EL (cell line): ENCODE results near the gene PPM1E.

ENCODE experiments used
- DNase-seq: peaks from one replicate; pipeline ENCODE4 v3.0.0-alpha.2; 2016

The PPM1E gene

DNA sequence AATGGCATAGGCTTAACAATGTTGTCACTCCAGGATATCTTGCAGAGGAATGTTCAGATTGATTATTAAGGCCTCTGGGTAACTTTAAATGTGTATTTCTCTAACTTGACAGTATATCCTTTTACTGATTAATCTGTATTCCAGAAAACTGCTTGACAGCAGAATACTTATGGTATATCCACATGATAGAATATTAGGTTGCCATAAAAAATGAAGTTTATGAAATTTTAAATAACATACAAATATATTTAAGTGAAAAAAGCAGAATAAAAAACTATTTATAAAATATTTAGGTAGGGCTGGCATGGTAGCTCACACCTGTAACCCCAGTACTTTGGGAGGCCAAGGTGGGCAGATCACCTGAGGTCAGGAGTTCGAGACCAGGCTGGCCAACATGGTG, 244.4 kb downstream of the PPM1E start:
- DNase-seq, result no peak

- DNase-seq, result peak; percentile 82
These were observed 245.6 kb downstream of the PPM1E start for GRCh38 chr17:59001158-59001814.

DNA sequence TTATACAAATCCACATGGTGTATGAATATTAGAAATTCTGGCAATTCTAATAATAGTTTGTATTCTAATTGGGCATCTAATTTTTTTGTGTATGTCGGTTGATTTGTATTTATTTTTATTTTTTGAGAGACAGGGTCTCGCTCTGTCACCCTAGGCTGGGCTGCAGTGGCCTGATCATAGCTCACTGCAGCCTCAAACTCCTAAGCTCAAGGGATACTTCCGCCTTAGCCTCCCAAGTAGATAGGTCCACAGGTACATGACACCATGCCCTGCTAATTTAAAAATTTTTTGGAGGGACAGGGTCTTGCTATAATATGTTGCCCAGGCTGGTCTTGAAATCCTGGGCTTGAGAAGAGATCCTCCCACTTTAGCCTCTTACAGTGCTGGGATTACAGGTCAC, 246.5 kb downstream of the PPM1E start:
- DNase-seq, result no peak

- DNase-seq, result peak; percentile 44
These were observed 247.2 kb downstream of the PPM1E start for GRCh38 chr17:59002848-59003247.

DNA sequence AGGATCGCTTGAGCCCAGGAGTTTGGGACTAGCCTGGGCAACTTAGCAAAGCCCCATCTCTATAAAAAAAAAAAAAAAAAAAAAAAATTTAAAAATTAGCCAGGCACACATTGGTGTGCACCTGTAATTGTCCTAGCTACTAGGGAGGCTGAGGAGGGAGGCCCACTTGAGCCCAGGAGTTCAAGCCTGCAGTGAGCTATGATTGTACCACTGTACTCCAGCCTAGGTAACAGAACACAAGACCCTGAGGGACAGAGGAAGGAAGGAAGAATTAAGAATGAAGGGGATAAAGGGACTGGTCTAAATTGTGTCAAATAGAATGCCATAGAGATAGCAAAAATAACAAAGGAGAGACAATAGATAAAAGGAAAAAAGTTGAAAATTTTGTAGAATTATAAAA, 248.2 kb downstream of the PPM1E start:
- no peak for DNase-seq

GRCh38 chr17:59004338-59005111, 248.9 kb downstream of the PPM1E start:
- peak; percentile 64 for DNase-seq

- no peak for DNase-seq
These were observed 252.3 kb downstream of the PPM1E start for GRCh38 chr17:59007995-59008394.

GRCh38 chr17:59008737-59009136, 253.1 kb downstream of the PPM1E start:
- DNase-seq, result no peak

- no peak for DNase-seq
These were observed 254.4 kb downstream of the PPM1E start for GRCh38 chr17:59010026-59010425.

DNA sequence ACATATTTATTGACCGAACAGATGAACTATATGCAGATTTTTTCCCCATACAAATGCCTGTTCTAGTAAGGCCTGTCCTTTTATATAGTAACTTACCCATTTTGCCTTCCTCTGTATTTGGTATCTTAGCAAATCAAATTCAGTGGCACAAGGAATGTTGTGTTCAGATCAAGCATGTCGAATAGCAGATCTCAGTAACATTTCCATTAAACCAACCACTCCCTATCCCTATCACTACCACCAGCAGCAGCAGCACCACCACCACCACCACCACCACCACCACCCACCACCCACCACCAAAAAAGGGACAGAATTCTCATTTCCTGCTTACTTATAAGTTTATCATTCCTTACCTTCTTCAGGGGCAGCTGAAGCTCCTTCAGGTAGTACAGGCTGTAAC, 256.3 kb downstream of the PPM1E start:
- DNase-seq, result no peak

GRCh38 chr17:59018019-59018418, 262.4 kb downstream of the PPM1E start:
- no peak for DNase-seq

DNA sequence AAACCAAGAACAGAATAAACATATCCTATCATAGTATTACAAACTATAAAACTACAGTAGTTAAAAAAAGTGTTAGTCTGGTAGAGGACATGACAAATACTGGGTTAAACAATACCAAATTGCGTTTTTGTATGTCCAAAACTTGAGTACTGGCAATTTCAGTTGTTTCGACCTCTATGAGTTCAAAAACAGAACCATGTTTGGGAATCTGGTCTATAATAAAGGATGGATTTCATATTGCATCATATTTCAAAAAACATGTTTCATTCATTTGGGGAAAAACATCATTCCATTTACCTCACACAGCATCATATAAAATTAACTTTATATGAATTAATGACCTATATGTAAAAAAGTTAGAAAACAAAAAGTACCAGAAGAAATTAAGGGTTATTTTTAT, 269.3 kb downstream of the PPM1E start:
- DNase-seq, result no peak

DNA sequence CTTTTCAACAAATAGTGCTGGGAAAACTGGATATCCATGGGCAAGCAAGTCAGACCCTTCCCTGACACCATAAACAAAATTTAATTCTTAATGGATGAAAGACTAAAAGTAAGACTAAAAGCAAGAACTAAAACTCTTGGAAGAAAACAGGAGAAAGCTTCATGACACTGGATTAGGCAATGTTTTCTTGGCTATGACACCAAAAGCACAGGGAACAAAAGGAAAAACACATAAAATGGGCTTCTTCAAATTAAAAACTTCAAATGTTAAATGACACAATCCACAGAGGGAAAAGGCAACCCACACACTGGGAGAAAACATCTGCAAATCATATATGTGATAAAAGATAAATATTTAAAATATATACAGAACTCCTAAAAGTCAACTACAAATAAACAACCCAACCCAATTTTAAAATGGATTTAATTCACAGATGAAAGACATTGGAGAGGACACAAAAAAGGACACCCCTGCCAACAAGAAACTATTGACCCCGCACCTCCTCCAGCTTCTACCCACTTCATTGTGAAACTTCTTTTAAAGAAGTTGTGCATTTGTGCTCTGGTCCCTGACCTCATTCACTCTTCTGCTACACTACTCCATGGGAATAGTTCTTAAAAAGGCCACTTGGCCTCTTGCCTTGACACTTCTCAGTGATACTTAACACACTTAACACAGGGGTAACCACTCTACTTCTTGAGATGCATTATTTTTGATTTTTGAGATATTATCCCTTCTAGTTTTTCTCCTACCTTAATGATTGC, 270.7 kb downstream of the PPM1E start:
- DNase-seq, result no peak

DNA sequence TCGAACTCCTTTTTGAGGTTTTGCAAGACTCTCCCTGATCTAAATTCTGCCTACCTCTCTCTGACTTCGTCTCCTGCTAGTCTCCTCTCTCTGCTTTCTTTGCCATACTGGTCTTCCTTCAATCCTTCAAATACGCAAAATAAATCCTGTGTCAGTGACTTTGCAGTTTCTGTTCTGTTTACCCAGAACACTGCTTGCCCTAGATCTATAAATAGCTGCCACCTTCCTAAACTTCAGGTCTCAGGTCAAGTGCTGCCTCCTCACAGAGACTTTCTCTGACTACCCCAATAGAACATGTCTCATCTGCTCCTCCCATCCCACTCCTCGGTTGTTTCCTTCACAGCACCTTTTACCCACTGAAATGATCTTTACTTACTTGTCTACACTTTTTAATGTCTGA, 272.1 kb downstream of the PPM1E start:
- DNase-seq, result no peak

- DNase-seq, result no peak
These were observed 272.7 kb downstream of the PPM1E start for GRCh38 chr17:59028328-59028727.

DNA sequence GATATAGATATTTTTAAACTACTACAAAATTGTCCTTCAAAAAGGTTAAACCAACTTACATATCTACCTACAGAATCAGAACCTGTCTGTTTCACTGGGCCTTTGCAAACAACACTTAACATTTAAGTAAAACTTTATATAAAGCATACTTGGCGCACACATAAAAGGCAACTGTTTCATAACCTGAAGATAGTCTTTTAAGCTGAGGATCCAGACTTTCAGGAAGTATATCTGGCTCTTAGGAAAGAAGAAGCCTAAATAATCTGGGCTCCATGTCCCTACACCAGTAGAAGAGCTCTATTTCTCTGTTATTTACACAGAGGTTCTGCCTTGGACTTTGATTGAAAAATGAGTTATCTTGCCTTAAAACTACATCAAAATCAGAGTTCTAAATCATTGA, 275.2 kb downstream of the PPM1E start:
- DNase-seq, result no peak
